KMS-11 (cell line): ENCODE measurements around the gene EFCAB10.
"Not testable (repeated sequence)": the region's sequence is repeated elsewhere in the genome, so short reads cannot be mapped to it uniquely, and the experiment has no call there.

ENCODE experiments used
- H2AFZ ChIP-seq: fragments of 200-600 bp; sonication (generic); 2 replicates; pipeline ENCODE4 v1.6.1; 2016; ENCODE audit warnings: antibody characterized with exemption, mixed run types, low read depth
- H3K27ac ChIP-seq: fragments of 200-600 bp; sonication (generic); 2 replicates; pipeline ENCODE4 v1.6.1; 2016; ENCODE audit warnings: mild to moderate bottlenecking, mixed run types
- H3K27me3 ChIP-seq: fragments of 200-600 bp; sonication (generic); 2 replicates; pipeline ENCODE4 v1.6.1; 2017; ENCODE audit warnings: mild to moderate bottlenecking, low read depth, mixed run types, moderate library complexity; ENCODE audit not compliant: insufficient read depth
- H3K36me3 ChIP-seq: fragments of 200-600 bp; sonication (generic); 2 replicates; pipeline ENCODE4 v1.6.1; 2017; ENCODE audit warnings: mild to moderate bottlenecking, mixed run types; ENCODE audit not compliant: insufficient read depth
- H3K4me1 ChIP-seq: fragments of 200-600 bp; sonication (generic); 2 replicates; pipeline ENCODE4 v1.6.1; 2016; ENCODE audit warnings: mild to moderate bottlenecking, low read depth, mixed run types; ENCODE audit not compliant: poor library complexity, severe bottlenecking
- H3K4me2 ChIP-seq: fragments of 200-600 bp; sonication (generic); 2 replicates; pipeline ENCODE4 v1.7.0; 2016; ENCODE audit warnings: mild to moderate bottlenecking, mixed run types
- H3K4me3 ChIP-seq: fragments of 200-600 bp; sonication (generic); IDR thresholded peaks from 2 replicates; pipeline ENCODE4 v1.6.1; 2017; ENCODE audit warnings: low read depth, low read length, mixed read lengths; ENCODE audit not compliant: insufficient read depth
- H3K79me2 ChIP-seq: fragments of 200-600 bp; sonication (generic); 2 replicates; pipeline ENCODE4 v1.6.1; 2016; ENCODE audit warnings: low read depth, mixed run types; ENCODE audit not compliant: insufficient read depth
- H3K9ac ChIP-seq: fragments of 200-600 bp; sonication (generic); 2 replicates; pipeline ENCODE4 v1.6.1; 2016; ENCODE audit warnings: mild to moderate bottlenecking, mixed run types
- H4K20me1 ChIP-seq: fragments of 200-600 bp; sonication (generic); 2 replicates; pipeline ENCODE4 v1.6.1; 2016; ENCODE audit warnings: mild to moderate bottlenecking, mixed run types; ENCODE audit not compliant: insufficient read depth
- TF ChIP-seq, protein P1 (sequence below): fragments of 200-600 bp; sonication (generic); conservative IDR thresholded peaks from 2 replicates; pipeline ENCODE4 v1.6.1; 2017; ENCODE audit warnings: low read depth, mild to moderate bottlenecking, antibody characterized with exemption, low read length, moderate library complexity, mixed read lengths

The EFCAB10 gene

GRCh38 chr7:105519353-105519752 lies 61.9 kb downstream of the EFCAB10 start:
- Histone ChIP-seq H3K27ac (no peak overlapping the region), H3K4me2 (no peak overlapping the region), H3K36me3 (no peaks in the 10 kb centered on the region), H3K27me3 (no peaks in the 10 kb centered on the region), H4K20me1 (peaks cover 8% of the 10 kb centered on the region; the same call in 1 of the 2 replicates), H3K4me1 (peaks cover 29% of the 10 kb centered on the region), H2AFZ (no peak overlapping the region), H3K79me2 (peaks cover 68% of the 10 kb centered on the region), H3K4me3 (no peak overlapping the region), H3K9ac (no peak overlapping the region)
- TF ChIP-seq, protein P1, sequence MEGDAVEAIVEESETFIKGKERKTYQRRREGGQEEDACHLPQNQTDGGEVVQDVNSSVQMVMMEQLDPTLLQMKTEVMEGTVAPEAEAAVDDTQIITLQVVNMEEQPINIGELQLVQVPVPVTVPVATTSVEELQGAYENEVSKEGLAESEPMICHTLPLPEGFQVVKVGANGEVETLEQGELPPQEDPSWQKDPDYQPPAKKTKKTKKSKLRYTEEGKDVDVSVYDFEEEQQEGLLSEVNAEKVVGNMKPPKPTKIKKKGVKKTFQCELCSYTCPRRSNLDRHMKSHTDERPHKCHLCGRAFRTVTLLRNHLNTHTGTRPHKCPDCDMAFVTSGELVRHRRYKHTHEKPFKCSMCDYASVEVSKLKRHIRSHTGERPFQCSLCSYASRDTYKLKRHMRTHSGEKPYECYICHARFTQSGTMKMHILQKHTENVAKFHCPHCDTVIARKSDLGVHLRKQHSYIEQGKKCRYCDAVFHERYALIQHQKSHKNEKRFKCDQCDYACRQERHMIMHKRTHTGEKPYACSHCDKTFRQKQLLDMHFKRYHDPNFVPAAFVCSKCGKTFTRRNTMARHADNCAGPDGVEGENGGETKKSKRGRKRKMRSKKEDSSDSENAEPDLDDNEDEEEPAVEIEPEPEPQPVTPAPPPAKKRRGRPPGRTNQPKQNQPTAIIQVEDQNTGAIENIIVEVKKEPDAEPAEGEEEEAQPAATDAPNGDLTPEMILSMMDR, result no peak

GRCh38 chr7:105515610-105516009 lies 65.7 kb downstream of the EFCAB10 start:
- H3K27ac ChIP-seq, H3K36me3 ChIP-seq, H3K4me3 ChIP-seq, H3K27me3 ChIP-seq, H3K9ac ChIP-seq, H2AFZ ChIP-seq, H3K4me2 ChIP-seq: not testable (repeated sequence)
- Histone ChIP-seq H3K79me2 (peaks cover 78% of the 10 kb centered on the region), H4K20me1 (peaks cover 16% of the 10 kb centered on the region), H3K4me1 (peaks cover 45% of the 10 kb centered on the region)
